Activated CD8-positive, alpha-beta memory T cell treated with anti-CD3 and anti-CD28 coated beads, Interleukin-2, amount 50 U/mL, for 24 hours (primary cell): ENCODE data around the gene FCSK.
"Not testable (repeated sequence)": the region's sequence is repeated elsewhere in the genome, so short reads cannot be mapped to it uniquely, and the experiment has no call there.

ENCODE experiments used
- DNase-seq: peaks from one replicate; pipeline ENCODE4 v3.0.0-alpha.2; 2020; ENCODE audit errors: extremely low read depth

FCSK gene

DNA sequence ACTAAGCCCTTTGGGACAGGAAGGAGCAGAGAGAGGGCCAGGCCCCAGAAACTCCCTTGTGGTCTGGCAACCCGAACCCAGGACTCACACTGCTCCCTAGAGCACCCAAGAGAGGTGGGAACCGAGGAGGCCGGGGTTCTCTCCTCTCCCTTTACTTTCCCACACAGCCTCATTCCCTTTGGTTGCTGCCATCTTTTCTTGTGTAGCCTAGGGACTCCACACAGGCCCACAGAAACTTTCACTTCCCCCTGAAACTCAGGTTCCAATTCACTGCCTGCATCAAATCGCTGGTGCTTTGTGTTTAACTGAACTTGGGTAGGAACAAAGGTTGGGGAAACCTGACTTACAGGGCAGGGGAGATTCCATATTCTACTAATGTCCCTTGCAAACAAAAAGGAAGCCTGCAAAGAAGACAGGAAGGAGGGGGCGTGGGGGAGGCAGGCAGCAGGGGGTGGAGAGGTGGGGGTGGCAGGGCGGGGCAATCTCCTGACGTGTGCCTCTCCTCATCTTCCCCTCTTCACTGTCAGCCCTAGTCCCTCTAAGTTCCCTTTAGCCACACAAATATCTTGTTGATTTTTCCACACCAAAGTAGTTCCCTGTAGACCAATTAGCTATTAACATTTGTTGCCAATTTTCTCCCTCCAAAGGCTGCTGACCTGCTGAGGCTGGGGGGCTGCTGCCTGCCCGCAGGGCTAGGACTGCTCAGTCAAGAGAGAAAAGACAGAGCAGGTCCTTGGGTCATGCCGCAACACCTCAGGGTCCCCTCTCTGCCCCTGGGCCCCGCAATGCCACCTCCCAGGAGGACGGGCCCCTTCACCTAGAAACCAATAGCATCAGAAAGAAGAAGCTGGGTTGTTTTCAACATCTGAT is 23.5 kb upstream of the FCSK start:
- no peak for DNase-seq

DNA sequence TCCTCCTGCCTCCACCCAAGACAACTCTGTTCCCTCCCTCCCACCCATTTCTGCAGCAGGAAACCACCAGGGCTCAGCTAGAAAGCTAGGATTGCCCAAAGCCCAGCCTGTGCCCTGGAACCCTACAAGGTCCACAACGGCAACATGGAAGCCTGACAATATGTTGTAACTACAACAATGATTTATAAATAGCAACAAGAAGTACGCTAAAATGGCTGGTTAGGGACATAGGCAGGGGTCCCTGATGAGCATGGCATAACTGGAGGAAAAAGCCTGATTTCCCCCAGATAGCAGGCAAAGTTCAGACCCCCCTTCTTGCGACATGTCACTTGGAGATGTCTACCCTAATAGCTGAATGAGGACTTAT is 22.1 kb upstream of the FCSK start:
- no peak for DNase-seq

DNA sequence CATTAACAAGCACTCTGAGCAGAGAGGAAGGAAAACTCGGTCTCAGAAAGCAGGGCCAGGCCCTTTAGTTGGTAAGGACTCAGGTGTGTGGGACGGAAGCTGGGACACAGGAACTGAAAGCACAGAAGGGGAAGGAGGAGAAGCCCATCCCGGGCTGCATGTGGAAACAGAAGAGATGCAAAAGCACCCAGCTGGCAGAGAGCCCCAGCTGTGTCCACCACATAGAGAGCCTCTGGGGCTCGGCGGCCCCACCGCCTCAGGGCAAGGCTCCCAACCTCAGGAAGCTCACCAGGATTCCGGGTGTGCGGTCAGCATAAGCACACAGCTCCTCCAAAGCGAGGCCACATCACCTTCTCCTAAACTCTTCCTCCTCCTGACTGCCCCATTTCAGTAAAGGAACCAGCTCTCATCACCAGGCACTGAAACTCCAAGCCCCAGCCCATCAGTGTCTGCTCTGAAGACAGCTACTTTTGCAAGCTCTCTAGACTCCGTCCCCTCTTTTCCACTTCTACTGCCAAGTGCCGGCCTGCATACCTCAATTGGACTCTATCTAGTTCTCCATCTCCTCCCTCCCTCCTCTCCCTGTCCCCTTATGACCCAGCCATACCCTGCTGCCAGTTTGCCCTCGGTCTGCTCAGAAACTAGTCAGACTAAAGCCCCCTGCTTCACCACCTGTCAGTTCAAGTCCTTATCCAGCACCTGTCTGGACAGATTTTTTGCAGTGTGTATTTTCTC is 21.5 kb upstream of the FCSK start:
- DNase-seq: no peak

DNA sequence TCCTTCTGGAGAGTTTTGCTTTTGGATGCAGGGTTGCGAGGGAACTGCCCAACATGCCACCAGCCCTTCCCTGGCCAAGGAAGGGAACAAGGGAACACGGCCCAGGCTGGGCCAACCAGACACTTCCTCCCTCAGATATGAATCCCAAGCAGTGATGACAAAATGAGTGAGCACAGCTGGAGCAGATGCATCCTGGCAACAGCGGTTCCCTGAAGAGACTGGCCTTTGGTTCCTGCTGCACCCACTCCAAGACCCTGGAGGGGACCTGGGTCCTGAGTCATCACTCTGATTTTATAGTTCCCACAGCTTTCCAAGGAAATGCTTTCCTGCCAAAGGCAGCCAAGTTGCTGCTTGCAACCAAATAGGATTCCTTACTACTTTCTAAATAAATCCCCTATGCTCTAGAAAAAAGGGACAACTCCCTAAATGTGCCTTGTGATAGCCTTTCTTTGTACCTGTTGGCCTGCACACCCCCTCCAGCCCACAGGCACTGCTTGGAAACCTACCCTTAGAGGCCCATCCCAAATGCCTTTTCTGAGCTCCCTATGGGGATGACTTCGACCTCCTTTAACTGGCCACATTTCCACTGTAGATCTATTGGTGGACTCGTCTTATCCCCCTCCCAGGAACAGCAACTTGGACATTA is 20.8 kb upstream of the FCSK start:
- DNase-seq: no peak

DNA sequence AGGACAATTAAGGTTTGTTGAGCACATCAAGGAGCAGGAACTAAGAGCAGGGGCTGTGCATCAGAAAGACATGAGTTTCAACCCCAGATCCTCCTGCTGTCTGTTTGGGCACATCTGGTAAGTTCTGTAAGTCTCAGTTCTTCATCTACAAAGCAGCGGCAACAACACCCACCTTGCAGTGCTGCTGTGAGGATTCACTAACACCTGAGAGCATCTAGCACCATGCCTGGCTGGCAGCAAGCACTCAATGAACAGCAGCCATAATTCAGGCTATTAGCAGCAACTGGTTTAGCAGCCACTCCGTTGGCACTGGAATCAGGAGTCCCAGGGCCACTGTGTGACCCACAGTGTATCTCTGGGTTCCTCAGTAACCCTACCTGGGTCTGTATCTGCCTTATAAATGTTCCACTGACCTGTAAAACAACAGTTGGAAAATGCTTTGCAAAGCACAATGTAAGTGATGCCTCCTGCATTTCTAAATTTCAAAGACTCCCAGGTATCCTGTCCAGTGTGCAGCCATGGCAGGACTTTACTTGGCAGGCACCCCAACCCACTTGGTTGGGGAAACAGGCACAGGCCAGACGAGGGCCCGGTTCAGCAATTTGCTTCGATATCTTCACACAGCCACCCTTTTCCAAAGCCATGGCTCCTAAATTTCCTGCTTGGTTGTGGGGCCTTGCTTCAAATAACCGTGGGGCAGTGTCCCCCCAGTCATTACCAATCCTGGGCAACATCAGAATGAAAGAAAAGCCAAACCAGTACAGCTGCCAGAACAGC is 19.7 kb upstream of the FCSK start:
- DNase-seq: no peak

DNA sequence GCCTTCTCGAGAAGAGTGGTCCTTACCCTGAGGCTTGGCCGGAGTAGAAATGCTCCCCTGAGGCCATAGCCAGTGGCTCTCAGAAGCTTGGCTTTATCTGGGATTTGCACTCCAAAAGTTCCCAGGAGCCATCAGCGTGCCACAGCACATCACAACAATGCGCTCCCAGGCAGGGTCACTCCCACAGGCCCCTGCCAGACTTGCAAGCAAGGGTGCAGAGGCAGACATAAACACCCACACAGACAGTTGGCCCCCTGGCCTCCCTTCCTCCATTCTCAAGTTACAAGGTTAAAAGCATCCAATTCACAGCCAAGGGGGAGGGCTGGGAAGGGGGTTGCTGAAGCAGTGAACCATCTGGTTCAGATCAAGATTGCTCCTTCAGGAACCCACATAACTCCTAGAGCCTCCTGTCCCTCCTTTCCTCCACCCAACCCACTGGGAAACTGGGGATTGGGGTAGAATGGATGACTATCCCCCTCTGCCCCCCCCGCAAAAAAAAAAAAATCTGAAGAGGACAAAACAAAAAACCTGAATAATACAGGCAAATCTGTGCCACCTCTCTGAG is 17.3 kb upstream of the FCSK start:
- no peak for DNase-seq

DNA sequence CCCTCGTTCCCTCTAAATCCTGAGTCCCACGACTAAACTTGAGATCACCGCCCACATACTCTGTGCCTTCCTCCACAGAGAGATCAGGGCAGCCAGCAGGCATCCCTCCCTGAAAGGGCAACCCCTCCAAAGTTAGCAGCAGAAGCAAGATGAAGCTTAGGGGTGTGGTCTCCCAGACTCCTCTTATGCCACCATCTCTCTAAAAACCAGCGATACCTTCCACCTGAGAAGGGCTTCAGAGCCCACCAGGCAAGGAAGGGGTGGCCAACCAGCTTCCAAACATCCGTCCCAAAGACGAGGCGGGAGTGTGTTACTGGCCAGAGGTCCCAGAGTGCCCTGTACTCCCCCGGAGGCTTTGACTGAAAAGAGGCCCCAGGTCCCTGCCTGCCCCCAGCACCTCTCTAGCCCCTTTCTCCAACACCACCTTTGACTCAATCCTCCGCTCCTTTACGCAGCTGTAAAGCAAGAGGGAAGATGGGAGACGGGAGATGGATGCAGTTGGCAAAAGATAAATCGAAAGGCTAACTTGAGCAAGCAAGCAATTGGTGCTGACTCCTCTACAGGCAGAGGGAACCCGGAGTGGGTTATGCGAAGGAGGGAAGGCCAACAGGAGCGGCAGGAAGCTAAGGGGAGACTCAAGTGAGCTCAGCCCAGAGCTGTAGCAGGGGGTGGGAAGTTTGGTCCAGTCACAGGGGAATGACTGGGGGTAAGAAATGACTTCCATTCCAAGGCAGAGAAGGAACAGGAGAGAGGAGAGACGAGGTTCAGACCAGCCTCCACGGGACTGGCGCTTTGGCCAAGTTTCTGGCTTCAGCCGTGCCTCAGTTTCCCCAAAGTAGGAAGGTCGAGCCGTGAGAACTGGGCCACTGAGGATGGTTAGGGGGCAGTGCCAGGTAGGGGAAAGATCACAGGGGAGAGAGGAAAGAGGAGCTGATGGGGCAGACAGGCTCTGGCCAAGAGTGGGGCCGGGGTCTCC is 16.5 kb upstream of the FCSK start:
- no peak for DNase-seq

DNA sequence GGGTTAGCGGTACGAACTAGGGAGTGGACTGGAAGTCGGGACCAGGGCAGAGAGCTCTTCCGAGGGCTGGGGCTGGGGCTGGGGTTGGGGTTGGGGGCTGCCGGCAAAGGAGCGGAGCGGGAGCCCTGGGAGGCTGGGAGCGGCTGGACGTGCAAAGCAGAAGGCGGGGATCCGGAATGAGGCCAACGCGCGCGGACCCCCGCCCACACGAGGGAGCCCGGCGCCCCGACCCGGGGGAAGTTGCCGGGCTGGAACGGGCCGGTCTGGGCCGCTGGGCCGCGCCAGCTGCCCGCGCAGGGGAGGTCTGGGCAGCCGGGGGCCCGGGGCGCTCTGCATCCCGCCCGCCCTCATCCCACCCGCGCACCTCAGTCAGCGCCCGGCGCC is 15.8 kb upstream of the FCSK start:
- no peak for DNase-seq

DNA sequence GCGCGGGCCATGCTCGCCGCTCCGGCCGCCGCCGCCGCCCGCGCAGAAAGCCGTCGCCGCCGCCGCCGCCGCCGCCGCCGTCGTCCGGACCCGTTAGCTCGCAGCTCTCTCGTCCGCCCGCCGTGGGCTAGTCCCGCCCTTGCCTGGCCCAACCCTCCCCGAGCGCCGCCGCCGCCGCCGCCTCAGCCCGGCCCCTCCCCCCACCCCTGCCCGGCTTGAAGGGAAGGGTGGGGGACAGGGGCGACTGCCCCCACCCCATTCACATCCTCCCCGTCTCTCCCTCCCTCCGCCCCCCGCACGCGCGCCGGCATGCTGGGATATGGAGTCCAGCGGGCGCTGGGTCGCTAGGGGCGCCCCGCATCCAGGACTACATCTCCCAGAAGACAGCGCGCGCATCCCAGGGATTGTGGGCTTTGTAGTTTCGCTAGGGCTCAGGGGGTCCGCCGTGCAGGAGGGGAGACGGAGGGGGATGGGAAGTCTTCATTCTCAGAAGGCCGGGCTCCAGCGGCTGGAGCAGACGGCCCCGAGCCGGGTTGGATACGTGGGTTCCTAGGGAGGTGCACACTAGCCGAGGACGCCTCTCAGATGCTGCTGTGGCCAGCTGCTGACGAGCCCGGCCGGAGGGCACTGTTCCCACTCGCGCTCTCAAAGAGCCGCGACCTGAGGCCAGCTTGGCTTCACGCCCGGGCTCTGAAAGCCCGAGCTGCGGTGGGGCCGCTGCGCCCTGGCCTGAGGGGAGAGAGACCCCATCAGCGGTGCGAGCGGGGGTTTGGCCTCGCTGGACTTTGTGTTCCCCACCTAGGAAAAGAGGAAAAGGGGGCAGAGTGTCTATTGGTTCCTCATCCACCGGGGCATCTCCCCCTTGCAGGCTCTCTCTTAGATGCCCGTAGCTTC is 15.2 kb upstream of the FCSK start, which contains the start of gene ST3GAL2:
ST3GAL2 (minus strand) TSS at position 132 of the 894 bp plus-strand sequence. CDS start 40,570 bp downstream, outside the sequence.
- DNase-seq: peak; percentile 82

DNA sequence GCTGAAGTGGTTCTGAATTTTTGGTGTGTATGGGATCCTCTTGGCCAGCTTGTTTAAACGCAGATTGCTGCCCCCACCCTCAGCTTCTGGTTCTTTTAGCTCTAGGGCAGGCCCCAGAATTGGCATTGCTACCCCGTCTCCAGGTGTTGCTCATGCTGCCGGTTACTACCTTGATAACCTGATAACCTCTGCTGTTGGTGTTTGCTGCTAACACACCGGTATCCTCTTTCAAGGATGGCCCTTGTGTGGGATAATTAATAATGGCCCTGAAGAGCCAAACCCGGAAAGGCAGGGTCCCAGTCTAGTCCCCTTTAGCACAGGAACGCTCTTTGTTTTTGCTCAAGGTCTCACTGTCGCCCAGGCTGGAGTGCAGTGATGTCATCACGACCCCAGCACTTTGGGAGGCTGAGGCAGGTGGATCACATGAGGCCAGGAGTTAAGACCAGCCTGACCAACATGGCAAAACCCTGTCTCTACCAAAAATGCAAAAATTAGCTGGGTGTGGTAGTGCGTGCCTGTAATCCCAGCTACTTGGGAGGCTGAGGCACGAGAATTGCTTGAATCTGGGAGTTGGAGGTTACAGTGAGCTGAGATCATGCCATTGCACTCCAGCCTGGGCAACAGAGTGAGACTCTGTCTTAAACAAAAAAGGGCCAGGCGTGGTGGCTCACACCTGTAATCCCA is 14.2 kb upstream of the FCSK start:
- DNase-seq: no peak

- DNase-seq: no peak
Observed at GRCh38 chr16:70441406-70441990, 12.9 kb upstream of the FCSK start.

- DNase-seq: no peak
Observed at GRCh38 chr16:70442344-70442743, 12.1 kb upstream of the FCSK start.

GRCh38 chr16:70444249-70445063 is 9.9 kb upstream of the FCSK start:
- DNase-seq: no peak

GRCh38 chr16:70448075-70448474 is 6.3 kb upstream of the FCSK start:
- no peak for DNase-seq

DNA sequence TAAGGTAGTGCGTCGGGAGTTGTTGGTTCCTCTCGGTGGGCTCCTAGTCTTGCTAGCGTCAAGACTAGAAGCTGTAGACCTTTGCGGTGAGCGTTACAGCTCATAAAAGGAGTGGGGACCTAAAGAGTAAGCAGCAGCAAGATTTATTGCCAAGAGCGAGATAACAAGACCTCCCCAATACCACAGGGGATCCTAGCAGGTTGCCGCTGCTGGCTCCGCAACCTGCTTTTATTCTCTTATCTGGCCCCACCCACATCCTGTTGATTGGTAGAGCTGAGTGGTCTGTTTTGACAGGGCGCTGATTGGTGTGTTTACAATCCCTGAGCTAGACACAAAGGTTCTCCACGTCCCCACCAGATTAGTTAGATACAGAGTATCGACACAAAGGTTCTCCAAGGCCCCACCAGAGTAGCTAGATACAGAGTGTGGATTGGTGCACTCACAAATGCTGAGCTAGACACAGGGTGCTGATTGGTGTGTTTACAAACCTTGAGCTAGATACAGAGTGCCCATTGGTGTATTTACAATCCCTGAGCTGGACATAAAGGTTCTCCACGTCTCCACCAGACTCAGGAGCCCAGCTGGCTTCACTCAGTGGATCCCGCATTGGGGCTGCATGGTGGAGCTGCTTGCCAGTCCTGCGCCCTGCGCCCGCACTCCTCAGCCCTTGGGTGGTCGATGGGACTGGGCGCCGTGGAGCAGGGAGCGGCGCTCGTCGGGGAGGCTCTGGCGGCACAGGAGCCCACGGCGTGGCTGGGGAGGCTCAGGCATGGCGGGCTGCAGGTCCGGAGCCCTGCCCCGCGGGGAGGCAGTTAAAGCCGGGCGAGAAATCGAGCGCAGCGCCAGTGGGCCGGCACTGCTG is 4.0 kb upstream of the FCSK start:
- DNase-seq: not testable (repeated sequence)

- not testable (repeated sequence) for DNase-seq
Observed at GRCh38 chr16:70451004-70451340, 3.4 kb upstream of the FCSK start.
